Measurements from ENCODE around the gene RGS6. TPM values are rescaled to one million over a fixed set of nuclear protein-coding genes. Genes with fewer than 3 reads are reported as not detected.

The RGS6 gene
- total RNA-seq, 2 experiments from 2014 or later = not detected

DNA sequence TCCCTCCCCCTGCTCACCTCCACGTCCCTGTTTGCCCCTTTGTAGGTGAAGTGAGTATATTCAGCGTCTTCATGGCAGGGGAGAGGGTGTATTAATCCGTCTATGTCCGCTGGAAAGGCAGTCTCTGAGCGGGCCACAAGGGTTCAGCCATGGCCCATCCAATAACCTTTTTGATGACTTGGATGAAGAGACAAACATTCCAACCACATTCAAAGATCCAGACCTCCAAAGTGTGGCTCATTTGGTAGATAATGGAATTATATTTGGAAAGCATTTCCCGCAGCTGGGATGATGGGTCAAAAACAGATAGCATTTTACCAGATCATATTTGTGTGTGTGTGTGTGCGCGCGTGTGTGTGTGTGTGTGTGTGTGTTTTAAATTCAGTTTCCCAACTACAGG is 615.8 kb downstream of the RGS6 start:
- Histone ChIP-seq H3K4me1 (ENCODE audit: insufficient read depth, low read length, poor library complexity, severe bottlenecking) (no peaks in the 10 kb centered on the region), H3K27ac (ENCODE audit: low read depth, low read length, poor library complexity, severe bottlenecking) (no peak overlapping the region), H3K79me2 (ENCODE audit: insufficient read depth, low read depth, low read length) (no peaks in the 10 kb centered on the region), H3K9me3 (ENCODE audit: low read length) (no peaks in the 10 kb centered on the region), H4K20me1 (ENCODE audit: insufficient read depth, low read length) (no peaks in the 10 kb centered on the region), H3K4me2 (ENCODE audit: low read length) (no peak overlapping the region), H3K4me3 (ENCODE audit: low read depth, low read length, poor library complexity, severe bottlenecking) (no peak overlapping the region), H3K36me3 (ENCODE audit: insufficient read depth, low read length) (no peaks in the 10 kb centered on the region), H3K9me2 (ENCODE audit: insufficient read depth, low read length) (no peaks in the 10 kb centered on the region), H2AFZ (ENCODE audit: low read length) (no peak overlapping the region)
- no TSS peak for BruUV-seq (replicated peaks)
- CTCF ChIA-PET (ENCODE audit: unreplicated experiment) = no interaction called here
- intact Hi-C loops (cut with micrococcal nuclease; ENCODE audit: unreplicated experiment) = no loop called here
- POLR2A ChIA-PET = no interaction called here
- no peak for TF ChIP-seq EZH2phosphoT487 (IDR thresholded peaks at IDR 0.05; ENCODE audit: borderline replicate concordance, low read depth, low read length)
- TF ChIP-seq, protein P1, sequence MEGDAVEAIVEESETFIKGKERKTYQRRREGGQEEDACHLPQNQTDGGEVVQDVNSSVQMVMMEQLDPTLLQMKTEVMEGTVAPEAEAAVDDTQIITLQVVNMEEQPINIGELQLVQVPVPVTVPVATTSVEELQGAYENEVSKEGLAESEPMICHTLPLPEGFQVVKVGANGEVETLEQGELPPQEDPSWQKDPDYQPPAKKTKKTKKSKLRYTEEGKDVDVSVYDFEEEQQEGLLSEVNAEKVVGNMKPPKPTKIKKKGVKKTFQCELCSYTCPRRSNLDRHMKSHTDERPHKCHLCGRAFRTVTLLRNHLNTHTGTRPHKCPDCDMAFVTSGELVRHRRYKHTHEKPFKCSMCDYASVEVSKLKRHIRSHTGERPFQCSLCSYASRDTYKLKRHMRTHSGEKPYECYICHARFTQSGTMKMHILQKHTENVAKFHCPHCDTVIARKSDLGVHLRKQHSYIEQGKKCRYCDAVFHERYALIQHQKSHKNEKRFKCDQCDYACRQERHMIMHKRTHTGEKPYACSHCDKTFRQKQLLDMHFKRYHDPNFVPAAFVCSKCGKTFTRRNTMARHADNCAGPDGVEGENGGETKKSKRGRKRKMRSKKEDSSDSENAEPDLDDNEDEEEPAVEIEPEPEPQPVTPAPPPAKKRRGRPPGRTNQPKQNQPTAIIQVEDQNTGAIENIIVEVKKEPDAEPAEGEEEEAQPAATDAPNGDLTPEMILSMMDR (conservative IDR thresholded peaks at IDR 0.05; ENCODE audit: low read length) = no peak
- no peak for DNase-seq (ENCODE audit: low spot score)

DNA sequence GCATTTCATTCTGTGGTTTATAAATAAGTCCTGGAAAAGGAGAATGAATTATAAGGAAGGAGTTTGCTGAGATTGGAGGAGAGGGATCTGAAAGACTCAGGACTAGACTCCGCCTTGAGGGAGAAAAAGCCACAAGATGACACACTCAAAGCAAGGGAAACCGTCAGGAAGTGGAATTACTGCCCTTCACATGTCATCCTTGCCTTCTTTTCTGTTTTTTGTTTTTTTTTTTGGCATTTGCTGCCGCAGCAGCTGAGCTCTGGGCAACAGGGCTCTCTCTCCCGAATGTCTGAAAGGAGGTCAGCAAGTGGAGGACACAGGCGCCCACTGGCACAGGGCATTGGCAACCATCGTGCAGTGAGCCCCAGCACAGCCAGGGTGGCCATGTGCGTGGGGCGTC is 616.8 kb downstream of the RGS6 start:
- Histone ChIP-seq H3K36me3 (ENCODE audit: insufficient read depth, low read length) (no peaks in the 10 kb centered on the region), H4K20me1 (ENCODE audit: insufficient read depth, low read length) (no peaks in the 10 kb centered on the region), H3K27ac (ENCODE audit: low read depth, low read length, poor library complexity, severe bottlenecking) (no peak overlapping the region), H2AFZ (ENCODE audit: low read length) (no peak overlapping the region), H3K4me2 (ENCODE audit: low read length) (no peak overlapping the region), H3K9me3 (ENCODE audit: low read length) (no peaks in the 10 kb centered on the region), H3K4me1 (ENCODE audit: insufficient read depth, low read length, poor library complexity, severe bottlenecking) (no peaks in the 10 kb centered on the region), H3K4me3 (ENCODE audit: low read depth, low read length, poor library complexity, severe bottlenecking) (no peak overlapping the region), H3K79me2 (ENCODE audit: insufficient read depth, low read depth, low read length) (no peaks in the 10 kb centered on the region), H3K9me2 (ENCODE audit: insufficient read depth, low read length) (no peaks in the 10 kb centered on the region)
- no TSS peak for BruUV-seq (replicated peaks)
- POLR2A ChIA-PET = no interaction called here
- no peak for DNase-seq (ENCODE audit: low spot score)
- CTCF ChIA-PET (ENCODE audit: unreplicated experiment) = no interaction called here
- no peak for TF ChIP-seq EZH2phosphoT487 (IDR thresholded peaks at IDR 0.05; ENCODE audit: borderline replicate concordance, low read depth, low read length)
- TF ChIP-seq, protein P1 (conservative IDR thresholded peaks at IDR 0.05; ENCODE audit: low read length) = no peak
- intact Hi-C loops (cut with micrococcal nuclease; ENCODE audit: unreplicated experiment) = no loop called here

DNA sequence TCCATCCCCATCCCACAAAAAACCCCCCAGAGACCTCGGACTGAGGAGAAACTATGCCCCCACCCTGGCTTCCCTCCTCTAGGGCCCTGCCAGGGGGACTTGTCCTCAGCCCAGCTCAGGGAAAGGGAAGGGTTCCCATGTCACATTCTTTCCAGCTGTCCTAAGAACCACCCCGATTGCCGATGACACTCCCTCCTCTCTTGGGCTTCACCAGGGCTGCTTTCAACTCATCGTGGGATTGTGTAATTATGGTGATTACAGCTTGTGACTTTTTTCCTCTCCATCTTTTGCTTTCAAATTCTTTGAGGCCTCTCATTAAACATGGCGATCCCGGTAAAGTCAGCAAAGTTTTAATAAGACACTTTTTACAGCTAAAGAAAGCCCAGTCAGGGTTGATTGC is 617.6 kb downstream of the RGS6 start:
- ChIA-PET POLR2A (no interaction called here), CTCF (ENCODE audit: unreplicated experiment) (no interaction called here)
- no peak overlapping the region for H3K4me3 ChIP-seq (ENCODE audit: low read depth, low read length, poor library complexity, severe bottlenecking)
- H4K20me1 ChIP-seq (ENCODE audit: insufficient read depth, low read length) = no peaks in the 10 kb centered on the region
- H3K4me1 ChIP-seq (ENCODE audit: insufficient read depth, low read length, poor library complexity, severe bottlenecking) = no peaks in the 10 kb centered on the region
- no peaks in the 10 kb centered on the region for H3K9me3 ChIP-seq (ENCODE audit: low read length)
- no peak overlapping the region for H2AFZ ChIP-seq (ENCODE audit: low read length)
- no peak overlapping the region for H3K4me2 ChIP-seq (ENCODE audit: low read length)
- TF ChIP-seq EZH2phosphoT487 (IDR thresholded peaks at IDR 0.05; ENCODE audit: borderline replicate concordance, low read depth, low read length) = no peak
- TF ChIP-seq, protein P1 (conservative IDR thresholded peaks at IDR 0.05; ENCODE audit: low read length) = no peak
- no peak overlapping the region for H3K27ac ChIP-seq (ENCODE audit: low read depth, low read length, poor library complexity, severe bottlenecking)
- BruUV-seq (replicated peaks) = no TSS peak
- H3K79me2 ChIP-seq (ENCODE audit: insufficient read depth, low read depth, low read length) = no peaks in the 10 kb centered on the region
- intact Hi-C loops (cut with micrococcal nuclease; ENCODE audit: unreplicated experiment) = no loop called here
- no peaks in the 10 kb centered on the region for H3K36me3 ChIP-seq (ENCODE audit: insufficient read depth, low read length)
- no peaks in the 10 kb centered on the region for H3K9me2 ChIP-seq (ENCODE audit: insufficient read depth, low read length)
- no peak for DNase-seq (ENCODE audit: low spot score)

Measured in OCI-LY7 (cell line).